ENCODE results near the gene ZBTB1. TPM values are rescaled to one million over a fixed set of nuclear protein-coding genes. Genes with fewer than 3 reads are reported as not detected.

ZBTB1 gene
- total and polyA plus RNA-seq, 12 donors = 15.1 to 38.1 (median 28.2) TPM

DNA sequence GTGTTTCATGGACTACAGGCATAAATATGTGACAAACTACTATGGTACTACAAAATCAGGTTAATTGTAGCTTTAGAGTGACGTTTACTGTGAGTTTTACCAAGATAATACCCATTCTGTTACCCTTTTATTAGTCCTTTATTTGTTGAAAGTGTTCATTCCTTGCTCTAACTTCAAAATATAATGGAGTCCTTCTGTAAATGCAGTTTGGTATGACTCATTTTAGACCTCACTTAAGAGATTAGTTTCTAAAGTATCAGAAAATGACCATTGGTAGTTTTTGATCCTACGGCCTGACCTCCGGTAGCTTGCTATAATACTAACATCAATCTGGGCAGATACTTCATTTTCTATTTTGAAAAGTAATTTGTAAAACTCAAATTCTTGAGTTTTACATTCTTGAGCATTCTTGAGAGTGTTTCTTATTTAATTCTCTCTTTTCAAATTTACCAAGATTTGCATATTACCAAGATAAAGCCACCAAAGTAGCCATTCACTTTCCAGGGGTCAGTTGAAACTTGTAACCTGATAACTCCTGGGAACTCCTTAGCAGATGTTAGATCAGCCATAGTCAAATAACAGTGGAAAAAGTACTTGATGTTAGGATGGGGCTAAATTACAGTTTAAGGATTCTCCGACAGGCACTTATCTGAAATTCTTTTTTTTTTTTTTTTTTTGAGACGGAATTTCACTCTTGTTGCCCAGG is 40.2 kb downstream of the ZBTB1 start:
- no peak for DNase-seq
- Histone ChIP-seq H3K9me3 (replicated peaks in 1 of 3) (no peaks in the 10 kb centered on the region), H3K27ac (no peak overlapping the region), H3K4me1 (replicated peaks in 1 of 2) (peaks cover 4 to 10% of the 10 kb centered on the region in 2 donors), H3K4me3 (peak overlapping the region in 1 of 4 donors; percentile 9), H3K27me3 (peaks cover under 1% of the 10 kb centered on the region), H3K36me3 (replicated peaks in 1 of 2) (no peaks in the 10 kb centered on the region)
- TF ChIP-seq POLR2A (IDR thresholded peaks at IDR 0.05) = no peak
- TF ChIP-seq, protein P1, sequence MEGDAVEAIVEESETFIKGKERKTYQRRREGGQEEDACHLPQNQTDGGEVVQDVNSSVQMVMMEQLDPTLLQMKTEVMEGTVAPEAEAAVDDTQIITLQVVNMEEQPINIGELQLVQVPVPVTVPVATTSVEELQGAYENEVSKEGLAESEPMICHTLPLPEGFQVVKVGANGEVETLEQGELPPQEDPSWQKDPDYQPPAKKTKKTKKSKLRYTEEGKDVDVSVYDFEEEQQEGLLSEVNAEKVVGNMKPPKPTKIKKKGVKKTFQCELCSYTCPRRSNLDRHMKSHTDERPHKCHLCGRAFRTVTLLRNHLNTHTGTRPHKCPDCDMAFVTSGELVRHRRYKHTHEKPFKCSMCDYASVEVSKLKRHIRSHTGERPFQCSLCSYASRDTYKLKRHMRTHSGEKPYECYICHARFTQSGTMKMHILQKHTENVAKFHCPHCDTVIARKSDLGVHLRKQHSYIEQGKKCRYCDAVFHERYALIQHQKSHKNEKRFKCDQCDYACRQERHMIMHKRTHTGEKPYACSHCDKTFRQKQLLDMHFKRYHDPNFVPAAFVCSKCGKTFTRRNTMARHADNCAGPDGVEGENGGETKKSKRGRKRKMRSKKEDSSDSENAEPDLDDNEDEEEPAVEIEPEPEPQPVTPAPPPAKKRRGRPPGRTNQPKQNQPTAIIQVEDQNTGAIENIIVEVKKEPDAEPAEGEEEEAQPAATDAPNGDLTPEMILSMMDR (IDR thresholded peaks at IDR 0.05) = no peak
- intact Hi-C loops (cut with DNase I) = loop anchor here (5.0 kb wide), 1 partner anchor 88 kb away; no protein-coding TSS in a partner anchor
- 64 to 81% (median 71%) methylated on average over 5 of the region's 5 CpGs for WGBS, 4 donors

GRCh38 chr14:64549016-64549415 is 44.4 kb downstream of the ZBTB1 start:
- peaks cover 8% of the 10 kb centered on the region for H3K27me3 ChIP-seq
- 85 to 92% (median 90%) methylated on average over 1 of the region's 1 CpG for WGBS, 4 donors
- no peak overlapping the region for H3K4me3 ChIP-seq
- TF ChIP-seq, protein P1 (IDR thresholded peaks at IDR 0.05) = no peak
- no peak for TF ChIP-seq POLR2A (IDR thresholded peaks at IDR 0.05)
- no peak overlapping the region for H3K27ac ChIP-seq
- H3K36me3 ChIP-seq (replicated peaks in 1 of 2) = no peaks in the 10 kb centered on the region
- DNase-seq = no peak
- peaks cover 8 to 11% of the 10 kb centered on the region in 2 donors for H3K4me1 ChIP-seq (replicated peaks in 1 of 2)
- intact Hi-C loops (cut with DNase I) = no loop called here
- no peaks in the 10 kb centered on the region for H3K9me3 ChIP-seq (replicated peaks in 1 of 3)

DNA sequence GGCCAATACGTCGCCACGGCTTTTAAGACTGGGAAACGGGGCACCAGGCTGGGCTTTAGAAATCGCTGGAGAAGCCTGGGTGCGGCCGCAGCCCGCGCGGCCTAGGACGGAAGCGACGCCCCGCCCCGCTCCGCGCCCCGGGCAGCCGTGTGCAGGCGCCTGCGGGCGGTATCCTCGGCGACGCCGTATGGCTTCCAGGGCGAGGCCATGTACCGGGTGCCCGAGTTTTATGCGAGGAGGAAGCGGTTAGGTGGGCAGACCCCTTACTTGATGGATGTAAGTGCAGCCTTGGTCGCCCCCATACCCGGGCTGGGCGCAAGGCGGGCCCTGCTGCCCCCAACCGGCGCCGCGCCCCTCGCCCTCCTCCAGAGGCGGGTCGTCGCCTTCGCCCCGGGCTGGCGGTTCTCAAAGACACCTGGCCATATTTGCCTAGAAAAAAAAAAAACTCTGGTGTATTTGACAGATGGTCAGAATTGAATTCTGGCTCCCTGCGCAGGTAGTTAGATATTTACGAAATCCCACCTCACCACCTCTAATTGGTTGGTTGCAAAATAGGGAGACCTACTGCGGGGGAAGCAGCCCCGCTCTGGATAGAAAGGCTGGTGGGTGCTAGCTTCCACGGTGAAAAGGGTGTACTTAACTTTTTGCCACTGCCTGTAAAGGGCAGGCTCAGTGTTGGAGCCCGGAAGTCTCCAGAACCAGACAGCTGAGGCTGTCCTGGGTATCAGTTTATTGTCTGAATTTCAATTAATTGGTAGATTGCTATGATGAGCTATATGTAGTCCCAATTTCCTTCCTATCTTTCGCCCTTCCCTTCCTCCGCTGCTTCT is 45.4 kb downstream of the ZBTB1 start, which contains the start of gene PPP1R36:
TSS of gene PPP1R36 (plus strand) at position 171 of the 830 bp plus-strand sequence. CDS start at position 208, 37 bp downstream.
- Histone ChIP-seq H3K4me1 (replicated peaks in 1 of 2) (peaks cover 8 to 11% of the 10 kb centered on the region in 2 donors), H3K36me3 (replicated peaks in 1 of 2) (no peaks in the 10 kb centered on the region), H3K4me3 (peak within 1 kb of the TSS in 1 of 4 donors; percentile 40), H3K9me3 (replicated peaks in 1 of 3) (no peaks in the 10 kb centered on the region), H3K27me3 (peaks cover 8% of the 10 kb centered on the region), H3K27ac (no peak within 1 kb of the TSS)
- TF ChIP-seq, protein P1 (IDR thresholded peaks at IDR 0.05) = no peak
- no peak for TF ChIP-seq POLR2A (IDR thresholded peaks at IDR 0.05)
- intact Hi-C loops (cut with DNase I) = no loop called here
- DNase-seq = peak in 3 of 7 donors; percentile 23 to 30 (median 25)
- WGBS, 4 donors = 13 to 19% (median 15%) methylated on average over 34 to 54 of the region's 54 CpGs

DNA sequence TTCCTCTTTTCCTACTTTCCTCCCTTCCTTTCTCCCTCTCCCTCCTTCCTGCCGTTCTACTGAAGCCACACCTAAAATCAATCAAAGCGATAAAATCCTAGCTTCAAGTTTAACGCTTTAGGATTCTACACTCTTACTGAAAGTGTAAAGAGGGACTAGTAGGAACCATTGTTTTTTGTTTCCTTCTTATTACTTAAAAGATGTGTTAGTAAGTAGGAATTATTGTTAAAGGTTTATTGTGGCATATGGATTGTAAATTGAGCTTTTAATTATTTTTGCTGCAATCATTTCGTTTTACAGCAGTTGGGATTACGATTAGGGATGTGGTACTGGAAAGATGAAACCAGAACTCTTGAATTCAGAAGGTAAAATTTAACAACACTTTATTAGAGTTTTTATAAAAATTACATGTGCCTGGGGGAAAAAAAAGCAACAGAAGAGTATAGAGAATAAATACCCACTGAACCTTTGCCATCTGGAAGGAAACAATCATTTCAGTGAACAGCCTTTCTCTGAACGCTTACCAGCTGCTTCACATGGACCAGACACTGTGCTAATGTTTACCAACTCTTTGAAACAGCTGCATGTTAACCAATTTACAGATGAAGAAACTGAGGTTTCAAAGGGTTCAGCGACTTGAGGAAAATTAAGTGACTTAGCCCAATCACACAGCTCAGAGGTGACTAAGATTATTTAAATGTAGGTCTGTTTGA is 46.2 kb downstream of the ZBTB1 start:
- H3K4me3 ChIP-seq = no peak overlapping the region
- peaks cover 8 to 11% of the 10 kb centered on the region in 2 donors for H3K4me1 ChIP-seq (replicated peaks in 1 of 2)
- H3K27ac ChIP-seq = no peak overlapping the region
- DNase-seq = no peak
- H3K27me3 ChIP-seq = peaks cover 8% of the 10 kb centered on the region
- no peaks in the 10 kb centered on the region for H3K9me3 ChIP-seq (replicated peaks in 1 of 3)
- intact Hi-C loops (cut with DNase I) = no loop called here
- WGBS, 4 donors = 67 to 69% (median 68%) methylated on average over 7 of the region's 7 CpGs
- TF ChIP-seq, protein P1 (IDR thresholded peaks at IDR 0.05) = no peak
- no peak for TF ChIP-seq POLR2A (IDR thresholded peaks at IDR 0.05)
- no peaks in the 10 kb centered on the region for H3K36me3 ChIP-seq (replicated peaks in 1 of 2)

All from adrenal gland (tissue), 12 donors.